DND-41 (cell line): ENCODE data around the gene RHOBTB3.
A peak's percentile ranks its signal among the peaks of the same experiment; 100 is the strongest.

ENCODE experiments used
- ATAC-seq: fragments of 200-7000 bp; cut with Tn5 transposase; 3 replicates; pipeline ENCODE4 v1.9.1; 2021; ENCODE audit warnings: low read depth; ENCODE audit not compliant: insufficient read depth
- DNase-seq: peaks from one replicate; pipeline ENCODE4 v3.0.0-alpha.2; 2020
- H2AFZ ChIP-seq: 2 replicates; pipeline ENCODE4 v1.6.0; 2012; ENCODE audit warnings: low read depth, low read length
- H3K27ac ChIP-seq: 2 replicates; pipeline ENCODE4 v1.5.1; 2012; ENCODE audit warnings: low read length, inconsistent platforms
- H3K27me3 ChIP-seq: fragments of 200-600 bp; sonication (generic); 2 replicates; pipeline ENCODE4 v1.6.0; 2012; ENCODE audit warnings: low read length, mild to moderate bottlenecking, inconsistent platforms; ENCODE audit not compliant: insufficient read depth, poor library complexity
- H3K36me3 ChIP-seq: 2 replicates; pipeline ENCODE4 v1.5.1; 2012; ENCODE audit warnings: low read length, inconsistent platforms; ENCODE audit not compliant: insufficient read depth
- H3K4me1 ChIP-seq: 2 replicates; pipeline ENCODE4 v1.5.1; 2012; ENCODE audit warnings: mild to moderate bottlenecking, low read length; ENCODE audit not compliant: insufficient read depth
- H3K4me2 ChIP-seq: 2 replicates; pipeline ENCODE4 v1.6.0; 2012; ENCODE audit warnings: mild to moderate bottlenecking, moderate library complexity, low read length, inconsistent platforms; ENCODE audit not compliant: insufficient read depth
- H3K4me3 ChIP-seq, 2 experiments: fragments of 200-600 bp in 1 of 2; shearing (Covaris generic) in 1 of 2; 2 replicates each; pipeline ENCODE4 v1.5.1; 2012 to 2016; ENCODE audit warnings: inconsistent platforms in 2 of 2, low read length in 2 of 2, mild to moderate bottlenecking in 2 of 2, low read depth in 1 of 2, moderate library complexity in 1 of 2
- H3K79me2 ChIP-seq: 2 replicates; pipeline ENCODE4 v1.6.0; 2012; ENCODE audit warnings: low read length, inconsistent platforms; ENCODE audit not compliant: insufficient read depth
- H3K9ac ChIP-seq: 2 replicates; pipeline ENCODE4 v1.6.0; 2012; ENCODE audit warnings: low read depth, mild to moderate bottlenecking, inconsistent platforms, low read length, moderate library complexity
- H3K9me3 ChIP-seq: 2 replicates; pipeline ENCODE4 v1.5.1; 2012; ENCODE audit warnings: low read length, moderate library complexity, mild to moderate bottlenecking, inconsistent platforms; ENCODE audit not compliant: insufficient read depth, severe bottlenecking
- H4K20me1 ChIP-seq: 2 replicates; pipeline ENCODE4 v1.6.0; 2012; ENCODE audit warnings: low read length; ENCODE audit not compliant: insufficient read depth
- EZH2 ChIP-seq: IDR thresholded peaks from 3 replicates; pipeline ENCODE4 v1.6.1; 2012; ENCODE audit warnings: borderline replicate concordance, low read depth, mild to moderate bottlenecking, moderate library complexity, low read length, inconsistent platforms; ENCODE audit not compliant: severe bottlenecking
- TF ChIP-seq, protein P1 (sequence below): IDR thresholded peaks from 2 replicates; pipeline ENCODE4 v1.5.1; 2012; ENCODE audit warnings: borderline replicate concordance, low read length, moderate library complexity, mild to moderate bottlenecking; ENCODE audit not compliant: poor library complexity, severe bottlenecking; ENCODE audit errors: extremely low read depth

The RHOBTB3 gene

DNA sequence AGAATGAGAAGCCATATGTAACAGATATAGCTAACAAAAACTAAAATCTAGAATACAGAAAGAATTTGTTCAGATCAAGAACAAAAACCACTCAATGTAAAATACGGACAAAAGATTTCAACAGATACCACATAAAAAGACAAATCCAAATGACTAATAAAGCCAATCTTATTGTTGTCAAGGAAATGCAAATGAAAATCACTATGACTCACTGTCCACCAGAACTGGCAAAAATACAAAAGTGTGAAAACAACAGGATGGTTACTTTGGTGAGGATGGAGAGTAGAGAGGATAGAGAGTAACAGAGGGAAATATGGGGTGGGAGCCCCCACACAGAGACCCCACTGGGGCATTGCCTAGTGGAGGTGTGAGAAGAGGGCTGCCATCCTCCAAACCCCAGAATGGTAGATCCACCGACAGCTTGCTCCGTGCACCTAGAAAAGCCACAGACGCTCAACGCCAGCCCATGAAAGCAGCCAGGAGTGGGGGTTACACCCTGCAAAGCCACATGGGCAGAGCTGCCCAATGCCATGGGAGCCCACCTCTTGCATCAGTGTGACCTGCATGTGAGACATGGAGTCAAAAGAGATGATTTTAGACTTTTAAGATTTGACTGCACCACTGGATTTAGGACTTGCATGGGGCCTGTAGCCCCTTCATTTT is 15.2 kb upstream of the RHOBTB3 start:
- Histone ChIP-seq H3K36me3 (no peaks in the 10 kb centered on the region), H3K4me1 (peaks cover 27% of the 10 kb centered on the region), H3K27me3 (no peaks in the 10 kb centered on the region), H3K9me3 (no peaks in the 10 kb centered on the region), H2AFZ (no peak overlapping the region), H4K20me1 (no peaks in the 10 kb centered on the region), H3K9ac (no peak overlapping the region), H3K4me2 (no peak overlapping the region), H3K27ac (no peak overlapping the region), H3K79me2 (no peaks in the 10 kb centered on the region), H3K4me3 (no peak overlapping the region)
- ATAC-seq (no peak), DNase-seq (no peak)
- TF ChIP-seq, protein P1, sequence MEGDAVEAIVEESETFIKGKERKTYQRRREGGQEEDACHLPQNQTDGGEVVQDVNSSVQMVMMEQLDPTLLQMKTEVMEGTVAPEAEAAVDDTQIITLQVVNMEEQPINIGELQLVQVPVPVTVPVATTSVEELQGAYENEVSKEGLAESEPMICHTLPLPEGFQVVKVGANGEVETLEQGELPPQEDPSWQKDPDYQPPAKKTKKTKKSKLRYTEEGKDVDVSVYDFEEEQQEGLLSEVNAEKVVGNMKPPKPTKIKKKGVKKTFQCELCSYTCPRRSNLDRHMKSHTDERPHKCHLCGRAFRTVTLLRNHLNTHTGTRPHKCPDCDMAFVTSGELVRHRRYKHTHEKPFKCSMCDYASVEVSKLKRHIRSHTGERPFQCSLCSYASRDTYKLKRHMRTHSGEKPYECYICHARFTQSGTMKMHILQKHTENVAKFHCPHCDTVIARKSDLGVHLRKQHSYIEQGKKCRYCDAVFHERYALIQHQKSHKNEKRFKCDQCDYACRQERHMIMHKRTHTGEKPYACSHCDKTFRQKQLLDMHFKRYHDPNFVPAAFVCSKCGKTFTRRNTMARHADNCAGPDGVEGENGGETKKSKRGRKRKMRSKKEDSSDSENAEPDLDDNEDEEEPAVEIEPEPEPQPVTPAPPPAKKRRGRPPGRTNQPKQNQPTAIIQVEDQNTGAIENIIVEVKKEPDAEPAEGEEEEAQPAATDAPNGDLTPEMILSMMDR, result no peak
- no peak for TF ChIP-seq EZH2

DNA sequence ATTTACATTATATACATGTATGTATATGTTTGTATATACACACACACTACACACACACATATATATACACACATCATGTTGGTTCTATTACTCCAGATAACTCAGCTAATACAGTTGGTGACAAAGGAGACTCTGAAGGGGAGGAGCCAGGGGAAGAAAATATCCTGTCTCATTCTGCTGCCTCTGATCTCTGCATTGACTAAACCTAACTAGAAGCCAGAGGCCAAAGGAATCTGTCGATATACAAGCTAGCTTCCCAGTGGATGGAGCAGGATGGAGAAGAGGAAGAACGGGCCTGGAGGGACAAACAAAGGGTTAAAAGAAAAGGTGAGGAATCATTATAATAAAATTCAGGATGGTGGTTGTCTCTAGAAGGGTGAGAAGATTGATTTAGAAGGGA is 13.7 kb upstream of the RHOBTB3 start:
- H3K4me2 ChIP-seq, result peak overlapping the region; percentile 56; the same call in 1 of the 2 replicates
- H3K9ac ChIP-seq, result 0 out of 2 replicates have a peak overlapping the region, but pooled peaks have one; percentile 1
- H3K27ac ChIP-seq, result peak overlapping the region; percentile 34
- TF ChIP-seq, protein P1, result no peak
- H3K27me3 ChIP-seq, result no peaks in the 10 kb centered on the region
- DNase-seq (no peak), ATAC-seq (no peak)
- no peaks in the 10 kb centered on the region for H3K79me2 ChIP-seq
- H4K20me1 ChIP-seq, result no peaks in the 10 kb centered on the region
- H3K36me3 ChIP-seq, result no peaks in the 10 kb centered on the region
- H3K9me3 ChIP-seq, result no peaks in the 10 kb centered on the region
- H3K4me3 ChIP-seq, result no peak overlapping the region
- H3K4me1 ChIP-seq, result peaks cover 27% of the 10 kb centered on the region
- H2AFZ ChIP-seq, result no peak overlapping the region

DNA sequence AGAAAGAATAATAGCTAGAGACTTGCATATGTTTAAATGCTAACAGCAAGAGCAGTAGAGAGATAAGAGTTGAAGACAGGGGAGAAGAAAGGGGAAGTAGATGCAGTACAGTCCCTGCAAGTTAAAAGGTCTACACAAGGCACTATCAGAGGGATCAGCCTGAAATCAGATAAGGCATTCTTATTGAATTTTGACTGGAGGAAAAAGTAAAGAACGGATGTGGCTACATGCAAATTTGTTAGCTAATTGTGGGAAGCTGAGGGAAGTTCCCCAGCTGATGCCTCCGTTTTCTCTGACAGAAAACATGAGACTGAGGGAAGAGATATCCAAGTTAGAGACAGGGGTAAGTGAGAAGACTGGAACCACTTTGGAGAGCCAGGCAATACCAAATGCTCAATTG is 12.9 kb upstream of the RHOBTB3 start:
- TF ChIP-seq, protein P1, result no peak
- TF ChIP-seq EZH2, result no peak
- no peaks in the 10 kb centered on the region for H3K9me3 ChIP-seq
- ATAC-seq, result peak; percentile 99
- no peaks in the 10 kb centered on the region for H3K36me3 ChIP-seq
- H3K79me2 ChIP-seq, result no peaks in the 10 kb centered on the region
- H3K4me1 ChIP-seq, result peaks cover 34% of the 10 kb centered on the region
- peak overlapping the region; percentile 1; the same call in 1 of the 2 replicates for H3K9ac ChIP-seq
- peak overlapping the region; percentile 56 for H3K4me2 ChIP-seq
- peak overlapping the region; percentile 64 for H3K27ac ChIP-seq
- peak; percentile 67 for DNase-seq
- no peak overlapping the region for H2AFZ ChIP-seq
- H3K27me3 ChIP-seq, result no peaks in the 10 kb centered on the region
- no peaks in the 10 kb centered on the region for H4K20me1 ChIP-seq
- peak overlapping the region in 1 of 2 experiments; percentile 28; a peak in 2 of 4 replicates for H3K4me3 ChIP-seq
